IMR-90 (cell line): Measurements from ENCODE around the gene PRAF2. TPM values are rescaled to one million over a fixed set of nuclear protein-coding genes. Genes with fewer than 3 reads are reported as not detected.

Source experiments
- ATAC-seq: fragments of 200-7000 bp; cut with Tn5 transposase; 2 replicates; pipeline ENCODE4 v1.9.1; 2020; ENCODE audit warnings: low read depth, mild to moderate bottlenecking, moderate library complexity
- BruUV-seq: library from RNA; stranded (reverse); fragments of 400-500 nt; replicated peaks from 2 replicates; lab custom pipeline; 2021; lab: Mats Ljungman, UMichigan
- CTCF ChIA-PET: fragments of 300-600 bp; formaldehyde crosslinking; extraction: SDS; loops from one replicate; lab custom pipeline; 2021; ENCODE audit warnings: antibody characterized with exemption; lab: Yijun Ruan, JAX
- POLR2A ChIA-PET: fragments of 300-600 bp; sonication (Branson Sonifier 250); formaldehyde crosslinking; loops from one replicate; lab custom pipeline; 2022; ENCODE audit warnings: antibody characterized with exemption; ENCODE audit not compliant: unreplicated experiment; lab: Charles Lee
- DNase-seq: peaks from one replicate; pipeline ENCODE4 v3.0.0; 2013
- H2AFZ ChIP-seq: replicated peaks from 2 replicates; pipeline ENCODE3; 2013; ENCODE audit warnings: low read length, mild to moderate bottlenecking; ENCODE audit not compliant: poor library complexity
- H2AK5ac ChIP-seq: 2 replicates; pipeline ENCODE4 v1.6.1; 2013; ENCODE audit warnings: low read depth, low read length, inconsistent platforms
- H2AK9ac ChIP-seq: replicated peaks from 2 replicates; pipeline ENCODE3; 2013; ENCODE audit warnings: mild to moderate bottlenecking, low read depth, low read length, moderate library complexity; ENCODE audit not compliant: poor library complexity
- H2BK120ac ChIP-seq: 2 replicates; pipeline ENCODE4 v1.6.1; 2013; ENCODE audit warnings: low read depth, low read length, inconsistent platforms
- H2BK15ac ChIP-seq: 3 replicates; pipeline ENCODE4 v1.6.1; 2013; ENCODE audit warnings: low read depth, low read length, inconsistent platforms
- H2BK20ac ChIP-seq: 2 replicates; pipeline ENCODE4 v1.6.1; 2013; ENCODE audit warnings: low read depth, mild to moderate bottlenecking, inconsistent platforms, low read length, moderate library complexity
- H2BK5ac ChIP-seq: 2 replicates; pipeline ENCODE4 v1.6.1; 2013; ENCODE audit warnings: mild to moderate bottlenecking, low read depth, low read length, inconsistent platforms; ENCODE audit not compliant: poor library complexity, severe bottlenecking
- H3K14ac ChIP-seq: replicated peaks from 2 replicates; pipeline ENCODE4 v1.6.1; 2013; ENCODE audit warnings: low read depth, low read length, inconsistent platforms
- H3K18ac ChIP-seq: 2 replicates; pipeline ENCODE4 v1.6.1; 2013; ENCODE audit warnings: low read depth, low read length, control low read depth
- H3K23ac ChIP-seq: 2 replicates; pipeline ENCODE4 v1.6.1; 2013; ENCODE audit warnings: low read depth, low read length, inconsistent platforms
- H3K27ac ChIP-seq: 2 replicates; pipeline ENCODE4 v1.5.1; 2013; ENCODE audit warnings: mild to moderate bottlenecking, control low read depth, low read length; ENCODE audit not compliant: insufficient read depth
- H3K27me3 ChIP-seq: 2 replicates; pipeline ENCODE4 v1.6.1; 2013; ENCODE audit warnings: low read length; ENCODE audit not compliant: control insufficient read depth, insufficient read depth
- H3K36me3 ChIP-seq: 2 replicates; pipeline ENCODE4 v1.6.1; 2013; ENCODE audit warnings: low read length, mixed read lengths; ENCODE audit not compliant: control insufficient read depth, insufficient read depth
- H3K4ac ChIP-seq: 2 replicates; pipeline ENCODE4 v1.6.1; 2013; ENCODE audit warnings: low read depth, low read length, inconsistent platforms
- H3K4me1 ChIP-seq: 2 replicates; pipeline ENCODE4 v1.6.1; 2013; ENCODE audit warnings: low read length, mixed read lengths; ENCODE audit not compliant: control insufficient read depth, insufficient read depth
- H3K4me2 ChIP-seq: 2 replicates; pipeline ENCODE4 v1.6.1; 2013; ENCODE audit warnings: low read depth, mild to moderate bottlenecking, control low read depth, low read length, moderate library complexity
- H3K4me3 ChIP-seq: 2 replicates; pipeline ENCODE4 v1.5.1; 2013; ENCODE audit warnings: low read depth, mild to moderate bottlenecking, control low read depth, low read length, moderate library complexity; ENCODE audit not compliant: insufficient read depth
- H3K56ac ChIP-seq: 2 replicates; pipeline ENCODE4 v1.6.1; 2013; ENCODE audit warnings: low read length, inconsistent platforms; ENCODE audit not compliant: insufficient read depth; ENCODE audit errors: extremely low read depth
- H3K79me1 ChIP-seq, 2 experiments: 2 replicates each; pipeline ENCODE4 v1.6.1; 2013; ENCODE audit warnings: low read length in 2 of 2, inconsistent platforms in 1 of 2, low read depth in 1 of 2
- H3K9ac ChIP-seq: 2 replicates; pipeline ENCODE4 v1.6.1; 2013; ENCODE audit warnings: low read depth, low read length, control low read depth
- H3K9me1 ChIP-seq: 2 replicates; pipeline ENCODE4 v1.6.1; 2013; ENCODE audit warnings: low read length, inconsistent platforms; ENCODE audit not compliant: insufficient read depth
- H3K9me3 ChIP-seq: 2 replicates; pipeline ENCODE4 v1.6.1; 2013; ENCODE audit warnings: low read length; ENCODE audit not compliant: control insufficient read depth, insufficient read depth
- H4K20me1 ChIP-seq: 2 replicates; pipeline ENCODE4 v1.6.1; 2013; ENCODE audit warnings: low read length, inconsistent platforms; ENCODE audit not compliant: insufficient read depth
- H4K5ac ChIP-seq: 2 replicates; pipeline ENCODE4 v1.6.1; 2013; ENCODE audit warnings: mild to moderate bottlenecking, low read depth, low read length, control low read depth
- H4K8ac ChIP-seq, 2 experiments: 2 replicates each; pipeline ENCODE4 v1.6.1; 2013; ENCODE audit warnings: low read depth in 2 of 2, low read length in 2 of 2, control low read depth in 1 of 2, inconsistent platforms in 1 of 2
- H4K91ac ChIP-seq: 2 replicates; pipeline ENCODE4 v1.6.1; 2013; ENCODE audit warnings: low read depth, low read length, inconsistent platforms; ENCODE audit not compliant: insufficient read depth
- CEBPB ChIP-seq: IDR thresholded peaks from 2 replicates; pipeline ENCODE4 v1.6.1; 2012; ENCODE audit warnings: low read depth, low read length, improper control_type of control experiment
- ELK1 ChIP-seq: fragments of 150-350 bp; IDR thresholded peaks from 2 replicates; pipeline ENCODE4 v1.6.1; 2016; ENCODE audit warnings: low read depth, mild to moderate bottlenecking, low read length, moderate library complexity, borderline replicate concordance
- FOS ChIP-seq: fragments of 150-350 bp; IDR thresholded peaks from 2 replicates; pipeline ENCODE4 v1.6.1; 2016; ENCODE audit warnings: low read depth, low read length
- MAFK ChIP-seq: IDR thresholded peaks from 2 replicates; pipeline ENCODE4 v1.6.1; 2012; ENCODE audit warnings: low read depth, low read length, improper control_type of control experiment
- MAZ ChIP-seq: IDR thresholded peaks from 2 replicates; pipeline ENCODE4 v1.6.1; 2012; ENCODE audit warnings: low read depth, mild to moderate bottlenecking, low read length, improper control_type of control experiment, moderate library complexity, borderline replicate concordance
- MXI1 ChIP-seq: IDR thresholded peaks from 2 replicates; pipeline ENCODE4 v1.6.1; 2012; ENCODE audit warnings: low read depth, mild to moderate bottlenecking, low read length, moderate library complexity, borderline replicate concordance
- POLR2A ChIP-seq: IDR thresholded peaks from 2 replicates; pipeline ENCODE4 v1.6.1; 2012; ENCODE audit warnings: mild to moderate bottlenecking, low read depth, low read length
- RCOR1 ChIP-seq: IDR thresholded peaks from 2 replicates; pipeline ENCODE4 v1.6.1; 2012; ENCODE audit warnings: mild to moderate bottlenecking, low read length, improper control_type of control experiment; ENCODE audit not compliant: insufficient replicate concordance
- RFX5 ChIP-seq: IDR thresholded peaks from 2 replicates; pipeline ENCODE4 v1.8.0; 2012; ENCODE audit warnings: low read depth, mild to moderate bottlenecking, low read length, moderate library complexity
- SMC3 ChIP-seq: fragments of 150-350 bp; IDR thresholded peaks from 2 replicates; pipeline ENCODE4 v1.6.1; 2016; ENCODE audit warnings: low read depth, mild to moderate bottlenecking, antibody characterized with exemption, low read length, moderate library complexity
- WGBS, 2 experiments: methylation state at CpG; one replicate each; pipeline versions ENCODE4 v1.1.5 to v1.1.7; 2013; ENCODE audit warnings: missing lambda C conversion rate in 2 of 2; ENCODE audit not compliant: insufficient read length in 1 of 2; ENCODE audit errors: extremely low coverage in 2 of 2; 5-methylcytosine and 5-hydroxymethylcytosine counted together
- dilution Hi-C: fragments of 300-500 bp; cut with HindIII; formaldehyde crosslinking; loops from one replicate; pipeline ENCODE4 v1.14.3; 2018; ENCODE audit warnings: low sequenced_read_pairs; ENCODE audit not compliant: unreplicated experiment
- in situ Hi-C: fragments of 300-500 bp; cut with MboI; formaldehyde crosslinking; loops from 3 replicates; pipeline ENCODE4 v1.14.3; 2019; ENCODE audit warnings: low sequenced_read_pairs, inconsistent platforms, mixed read lengths
- intact Hi-C: fragments of 100-400 bp; cut with micrococcal nuclease; formaldehyde crosslinking; loops from 2 replicates; pipeline ENCODE4 v1.10.0; 2022
- polyA plus RNA-seq, 3 experiments: library from polyadenylated mRNA; depleted of rRNA; stranded (reverse); fragments of >200 nt; gene quantifications; 2 replicates each; pipeline ENCODE4 v1.2.3, GENCODE V29; 2012; ENCODE audit warnings: low replicate concordance in 1 of 3
- total RNA-seq: library from RNA; depleted of rRNA; stranded (reverse); fragments of >200 nt; gene quantifications from 2 replicates; pipeline ENCODE4 v1.2.3, GENCODE V29; 2012

The PRAF2 gene
- total and polyA plus RNA-seq, 2 of the 4 experiments (the other 2 are of a cell fraction) = 3.8 to 65.5 TPM

GRCh38 chrX:49066278-49066677 is 7.5 kb downstream of the PRAF2 start (continued):
- no peak for TF ChIP-seq MAFK
- no peak for TF ChIP-seq POLR2A
- no peak for TF ChIP-seq SMC3

- no peak overlapping the region for H4K5ac ChIP-seq
- no peak overlapping the region for H2AK5ac ChIP-seq
- 53% methylated on average over 3 of the region's 8 CpGs; no CpG with 5 or more reads in 1 of the 2 experiments for WGBS, 2 experiments
- no TSS peak for BruUV-seq
- no peaks in the 10 kb centered on the region for H3K4me1 ChIP-seq
- ChIA-PET CTCF (no interaction called here), POLR2A (no interaction called here)
- no peaks in the 10 kb centered on the region for H3K79me1 ChIP-seq
- H3K27ac ChIP-seq = no peak overlapping the region
- DNase-seq (no peak), ATAC-seq (no peak)
- H2BK120ac ChIP-seq = no peak overlapping the region
- no peaks in the 10 kb centered on the region; the same call in 1 of the 2 replicates for H4K20me1 ChIP-seq
- dilution Hi-C loops (no loop called here), intact Hi-C loops (no loop called here), in situ Hi-C loops (loop anchor here (25.0 kb wide), 1 partner anchor 102 kb away; the partner anchor contains the start of genes KCND1 and OTUD5)
- H3K4me2 ChIP-seq = no peak overlapping the region
- H3K14ac ChIP-seq = no peak overlapping the region
- no peak overlapping the region for H3K9ac ChIP-seq
- no peak overlapping the region for H4K8ac ChIP-seq
- no peak overlapping the region for H3K4me3 ChIP-seq
- H3K36me3 ChIP-seq = peaks cover 3% of the 10 kb centered on the region; the same call in 1 of the 2 replicates
- H3K18ac ChIP-seq = no peak overlapping the region
- no peak overlapping the region for H3K4ac ChIP-seq
- H2BK5ac ChIP-seq = no peak overlapping the region
- H3K9me3 ChIP-seq = peaks cover 2% of the 10 kb centered on the region; the same call in 1 of the 2 replicates
- TF ChIP-seq POLR2A = no peak
- no peak for TF ChIP-seq MXI1
- no peak for TF ChIP-seq RFX5
- no peak for TF ChIP-seq SMC3
- TF ChIP-seq CEBPB = no peak
- TF ChIP-seq ELK1 = no peak
- no peak for TF ChIP-seq FOS
- TF ChIP-seq MAZ = no peak
- TF ChIP-seq RCOR1 = no peak
- no peak overlapping the region for H2BK20ac ChIP-seq
- H3K27me3 ChIP-seq = no peaks in the 10 kb centered on the region
- no peak overlapping the region for H2AK9ac ChIP-seq
- H2BK15ac ChIP-seq = no peak overlapping the region
- H4K91ac ChIP-seq = no peak overlapping the region
- no peaks in the 10 kb centered on the region for H3K9me1 ChIP-seq
- no peak overlapping the region for H3K56ac ChIP-seq
- H2AFZ ChIP-seq = no peak overlapping the region
- H3K23ac ChIP-seq = no peak overlapping the region
Observed at GRCh38 chrX:49064735-49065134, 9.1 kb downstream of the PRAF2 start.
